Stimulated activated CD8-positive, alpha-beta memory T cell treated with anti-CD3 and anti-CD28 coated beads, Interleukin-2, amount 100 ng/mL, for 48 hours (primary cell): ENCODE results near the gene OR2F2.

Source experiments
- DNase-seq, 2 donors: peaks; one replicate each; pipeline ENCODE4 v3.0.0-alpha.2; 2020; ENCODE audit warnings: low read depth in 2 of 2

OR2F2 gene

GRCh38 chr7:143934526-143935325 lies at the start of gene OR2F2:
Gene OR2F2 (plus strand): TSS chr7:143935233. CDS start chr7:143935233, 0 bp downstream.
- no peak for DNase-seq

GRCh38 chr7:143885951-143886350 lies 49.1 kb upstream of the OR2F2 start:
- no peak for DNase-seq

- DNase-seq: no peak
Observed at GRCh38 chr7:143886826-143887477, 48.1 kb upstream of the OR2F2 start.

GRCh38 chr7:143889068-143889467 lies 46.0 kb upstream of the OR2F2 start:
- DNase-seq: no peak

DNA sequence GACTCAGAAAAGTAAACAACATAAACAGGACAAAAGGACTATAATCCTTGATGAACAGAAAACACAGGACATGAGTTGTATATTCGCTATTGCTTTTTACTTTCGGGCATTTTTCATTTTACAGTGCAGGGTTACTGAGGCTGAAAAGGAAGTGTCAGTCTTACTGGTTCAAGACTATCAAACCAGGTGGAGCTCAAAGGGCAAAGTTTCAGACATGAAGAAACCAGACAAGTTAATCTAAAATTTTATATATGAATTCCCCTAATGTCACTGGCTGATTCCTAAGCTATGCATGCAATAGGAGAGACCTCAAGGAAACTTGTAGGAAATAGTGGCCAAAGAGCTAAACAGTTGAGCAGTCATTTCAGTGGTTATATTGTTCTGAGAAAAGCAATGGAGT lies 44.5 kb upstream of the OR2F2 start:
- no peak for DNase-seq

DNA sequence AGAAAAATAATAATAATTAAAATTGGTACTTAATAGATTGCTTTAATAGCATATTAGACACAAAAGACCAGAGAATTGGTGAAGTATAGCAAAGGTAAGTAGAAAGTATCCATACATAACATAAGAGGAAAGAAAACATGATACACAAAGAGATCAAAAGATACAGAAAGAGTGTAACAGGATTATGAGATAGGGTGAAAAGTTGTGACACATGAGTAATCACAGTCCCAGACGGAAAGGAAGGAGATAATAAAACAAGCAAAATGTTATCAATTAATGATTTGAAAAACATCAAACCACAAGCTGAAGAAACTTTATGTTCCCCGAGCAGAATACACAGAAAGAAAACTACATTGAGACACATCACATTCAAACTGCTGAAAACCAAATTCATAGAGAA lies 43.6 kb upstream of the OR2F2 start:
- DNase-seq: no peak

DNA sequence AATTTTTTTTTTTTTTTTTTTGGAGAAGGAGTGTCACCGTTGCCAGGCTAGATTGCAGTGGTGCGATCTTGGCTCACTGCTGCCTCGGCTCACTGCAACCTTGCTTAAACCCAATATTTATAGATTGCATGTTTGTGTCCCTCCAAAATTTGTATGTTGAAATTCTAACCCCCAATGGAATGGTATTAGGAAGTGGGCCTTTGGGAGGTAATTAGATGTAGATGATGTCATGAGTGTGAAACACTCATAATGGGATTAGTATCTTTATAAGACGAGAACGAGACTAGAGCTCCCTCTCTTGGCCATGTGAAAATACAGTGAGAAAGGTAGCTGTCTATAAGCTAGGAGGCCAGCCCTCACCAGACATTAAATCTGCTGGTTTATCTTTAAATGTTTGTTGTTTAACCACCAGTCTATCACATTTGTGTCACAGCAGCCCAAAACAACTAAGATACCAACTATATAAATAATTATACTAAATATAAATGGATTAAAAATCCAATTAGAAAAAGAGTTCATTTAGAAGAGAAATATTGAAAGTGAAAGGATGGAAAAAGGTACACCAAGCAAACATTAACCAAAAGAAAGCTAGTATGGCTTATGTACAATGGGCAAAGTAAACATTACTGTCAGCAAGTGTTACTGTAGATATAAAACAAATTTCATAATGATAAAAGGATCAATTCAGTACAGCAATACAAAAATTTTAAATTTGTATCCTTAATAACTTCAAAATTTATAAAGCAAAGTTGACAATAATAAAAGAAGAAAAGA lies 42.3 kb upstream of the OR2F2 start:
- no peak for DNase-seq

DNA sequence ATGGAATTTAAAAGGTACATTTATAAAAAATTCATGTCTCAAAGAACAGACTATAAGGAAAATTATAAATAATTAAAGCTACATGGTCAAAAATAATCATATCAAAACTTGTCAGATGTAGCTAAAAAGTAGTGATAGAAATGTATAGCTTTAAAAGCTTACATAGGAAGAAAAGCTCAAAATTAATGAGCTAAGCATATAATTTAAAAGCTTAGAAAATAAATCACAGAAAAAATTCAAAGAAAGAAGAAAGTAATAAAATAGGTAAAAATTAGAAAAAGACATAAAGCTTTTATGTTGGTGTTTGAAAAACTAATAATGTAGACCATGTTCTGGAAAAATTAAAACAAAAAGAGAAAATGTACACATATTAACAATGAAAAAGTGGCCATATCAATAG lies 38.4 kb upstream of the OR2F2 start:
- DNase-seq: no peak

DNA sequence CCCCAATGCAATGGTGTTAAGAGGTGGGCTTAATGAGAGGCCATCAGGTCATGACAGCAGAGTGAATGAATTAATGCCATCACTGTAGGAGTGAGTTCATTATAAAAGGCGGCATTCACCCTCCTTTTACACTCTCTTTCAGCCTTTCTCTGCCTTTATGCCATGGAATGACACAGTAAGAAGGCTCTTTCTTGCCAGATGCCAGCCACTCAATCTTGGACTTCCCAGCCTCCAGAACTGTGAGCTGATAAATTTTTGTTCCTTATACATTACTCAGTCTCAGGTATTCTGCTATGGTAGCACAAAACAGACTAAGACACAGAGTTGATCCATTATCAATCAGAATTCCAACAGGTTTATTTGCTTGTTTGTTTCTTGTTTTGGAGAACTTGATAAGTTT lies 36.2 kb upstream of the OR2F2 start:
- no peak for DNase-seq

DNA sequence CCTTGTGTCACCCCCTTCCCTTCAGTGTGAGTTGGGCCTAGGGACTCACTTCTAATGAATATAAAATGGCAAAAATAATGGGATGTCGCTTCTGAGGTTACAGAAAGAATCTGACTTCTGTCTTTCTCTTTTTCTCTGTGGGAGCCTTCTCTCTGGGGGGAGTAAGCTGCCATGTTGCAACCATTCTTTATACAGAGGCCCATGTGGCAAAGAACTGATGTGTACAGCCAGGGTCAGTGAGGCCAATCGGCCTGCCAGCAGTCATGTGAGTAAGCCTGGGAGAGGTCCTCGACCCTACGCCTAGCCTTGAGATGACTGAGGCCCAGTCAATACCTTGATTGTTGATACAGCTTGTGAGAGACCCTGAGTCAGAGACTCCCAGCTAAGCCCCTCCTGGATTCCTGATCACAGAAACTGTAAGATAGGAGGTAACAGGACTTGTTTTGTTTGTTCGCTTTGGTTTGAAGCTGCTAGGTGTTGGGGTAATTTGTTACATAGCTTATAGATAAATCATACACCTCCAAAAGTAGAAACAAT lies 34.7 kb upstream of the OR2F2 start:
- DNase-seq: no peak

GRCh38 chr7:143901332-143901667 lies 33.7 kb upstream of the OR2F2 start:
- DNase-seq: no peak

DNA sequence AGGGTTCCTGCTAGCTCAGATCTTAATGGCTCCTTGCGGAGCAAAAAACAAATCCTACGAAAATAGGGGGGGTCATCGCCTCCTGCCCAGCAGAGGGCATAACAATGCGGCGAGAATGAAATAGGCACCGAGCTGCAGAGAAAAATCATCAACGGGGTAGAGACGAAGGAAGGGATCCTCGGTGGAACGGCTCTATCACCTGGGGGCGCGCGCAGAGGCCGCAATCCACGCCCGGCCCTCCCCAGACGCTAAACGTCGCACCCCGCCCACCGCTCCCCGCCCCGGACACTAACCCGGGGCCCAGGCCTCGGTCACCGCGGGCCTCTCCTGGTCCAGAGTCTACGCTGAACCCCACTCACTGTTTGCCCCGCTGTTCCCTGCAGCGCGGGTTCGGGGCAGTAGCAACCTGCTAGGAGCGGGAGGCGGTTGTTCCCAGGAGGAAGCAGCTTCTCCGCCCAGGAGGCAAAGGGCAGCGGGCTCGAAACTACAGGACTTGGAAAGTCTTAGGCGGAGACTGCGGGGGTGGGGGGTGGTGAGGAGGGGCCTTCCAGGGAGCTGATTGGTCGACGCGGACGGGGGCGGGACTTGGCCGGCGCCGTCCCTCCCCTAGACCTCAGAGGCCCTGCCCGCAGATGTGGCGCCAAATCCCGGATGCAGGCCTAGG lies 33.2 kb upstream of the OR2F2 start, which contains the start of gene TCAF1:
TSS of gene TCAF1 (minus strand) at position 509 of the 664 bp plus-strand sequence. CDS start 25,568 bp downstream, outside the sequence.
- peak; percentile 88 to 92 for DNase-seq

DNA sequence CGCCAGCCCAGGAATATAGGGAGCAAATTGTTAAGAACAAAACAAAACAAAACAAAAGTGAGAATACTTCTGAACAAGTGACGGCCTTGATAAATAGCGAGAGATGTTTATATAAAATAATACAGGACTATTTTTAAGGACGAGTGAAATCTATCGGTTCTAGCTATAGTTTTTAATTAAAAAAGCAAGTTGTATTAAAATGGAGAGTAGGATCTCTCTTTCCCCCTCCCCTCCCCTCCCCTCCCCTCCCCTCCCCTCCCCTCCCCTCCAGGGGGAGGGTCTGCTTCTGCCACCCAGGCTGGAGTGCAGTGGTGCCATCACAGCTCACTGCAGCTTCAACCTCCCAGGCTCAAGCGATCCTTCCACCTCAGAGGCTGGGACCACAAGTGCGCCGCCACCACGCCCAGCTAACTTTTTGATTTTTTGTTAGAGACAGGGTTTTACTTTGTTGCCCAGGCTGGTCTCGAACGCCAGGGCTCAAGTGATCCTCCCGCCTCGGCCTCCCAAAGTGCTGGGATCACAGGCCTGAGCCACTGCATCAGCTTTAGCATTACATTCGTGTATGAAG lies 32.6 kb upstream of the OR2F2 start:
- no peak for DNase-seq

GRCh38 chr7:143905509-143905908 lies 29.5 kb upstream of the OR2F2 start:
- no peak for DNase-seq

DNA sequence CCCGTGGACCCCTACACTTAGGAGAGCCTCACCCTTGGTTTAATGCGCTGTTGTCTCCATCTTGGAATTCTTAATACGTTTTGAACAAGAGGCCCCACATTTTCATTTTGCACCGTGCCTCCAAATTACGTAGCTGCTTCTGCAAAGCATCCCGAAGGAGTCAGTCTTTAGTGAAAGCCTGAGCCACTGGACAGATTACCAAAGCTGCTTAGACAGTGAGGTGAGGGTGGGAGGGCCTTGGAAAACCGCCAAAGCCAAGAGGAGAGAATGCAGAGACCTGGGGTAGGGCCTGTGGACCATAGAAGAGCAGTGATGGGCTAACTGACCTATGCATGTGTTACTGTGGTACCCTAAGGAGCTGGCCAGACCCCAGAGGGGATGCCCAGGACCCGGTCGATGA lies 28.9 kb upstream of the OR2F2 start:
- DNase-seq: no peak

GRCh38 chr7:143906895-143907294 lies 28.1 kb upstream of the OR2F2 start:
- no peak for DNase-seq

GRCh38 chr7:143908120-143908519 lies 26.9 kb upstream of the OR2F2 start:
- DNase-seq: no peak

DNA sequence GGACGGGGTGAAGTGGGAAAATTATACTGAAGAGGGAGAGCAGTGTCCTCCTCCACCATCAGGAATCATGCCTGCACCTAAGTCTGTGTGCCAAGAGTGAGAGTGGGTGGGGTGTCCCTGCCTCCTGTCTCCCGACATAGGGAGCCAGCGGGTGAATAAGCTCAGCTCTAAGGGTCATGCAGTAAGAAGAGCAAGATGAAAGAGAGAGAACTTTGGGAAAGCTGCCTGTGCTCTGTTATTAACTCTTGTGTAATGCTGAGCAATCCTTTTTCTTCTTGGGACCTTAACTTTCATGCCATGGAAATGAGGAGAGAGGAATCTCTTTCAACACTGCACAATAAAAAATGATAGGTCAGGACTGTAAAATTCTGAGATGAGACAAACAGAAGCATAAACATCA lies 25.2 kb upstream of the OR2F2 start:
- DNase-seq: no peak

DNA sequence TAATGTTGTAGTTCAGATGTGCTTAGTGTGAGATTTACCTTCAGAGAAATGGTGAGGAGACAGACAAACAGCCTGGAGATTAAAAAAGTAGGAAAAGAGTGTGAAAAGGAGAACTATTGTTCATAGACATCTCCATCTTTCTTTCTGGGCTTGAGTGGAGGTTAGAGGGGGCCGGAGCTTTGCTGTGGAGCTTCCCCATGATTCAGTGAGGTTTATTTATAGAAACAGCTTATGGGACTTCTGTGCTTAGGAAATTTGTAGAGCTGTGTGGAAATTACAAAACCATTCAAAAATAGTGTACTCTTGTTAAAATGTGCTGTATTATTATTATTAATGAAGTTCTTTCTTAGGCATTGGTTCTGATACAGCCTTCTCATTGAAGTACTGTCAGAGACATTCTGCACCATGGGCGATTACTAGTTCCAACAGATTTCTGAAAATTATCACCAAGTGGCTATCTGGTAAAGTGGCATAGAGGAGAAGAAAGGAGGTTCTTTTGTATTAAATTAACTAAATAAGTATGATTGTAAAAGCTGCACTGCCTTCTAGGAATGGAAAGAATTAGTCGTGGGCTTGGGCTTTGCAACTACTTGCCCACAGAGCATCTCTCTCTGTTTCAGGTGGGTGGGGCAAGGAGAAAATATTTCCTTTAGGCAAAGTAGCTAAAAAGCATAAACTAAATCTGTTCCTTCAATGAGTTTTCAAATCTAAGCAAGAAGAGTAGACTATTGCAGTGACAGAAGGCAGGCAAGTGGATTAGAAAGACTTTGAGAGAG lies 24.4 kb upstream of the OR2F2 start:
- DNase-seq: no peak

- no peak for DNase-seq
Observed at GRCh38 chr7:143913945-143914615, 21.0 kb upstream of the OR2F2 start.
